K562 (cell line): ENCODE data around the gene TMEM108. TPM values are rescaled to one million over a fixed set of nuclear protein-coding genes. Genes with fewer than 3 reads are reported as not detected.

Experiments used
- ATAC-seq: fragments of 200-7000 bp; cut with Tn5 transposase; 3 replicates; pipeline ENCODE4 v1.9.1; 2020; ENCODE audit warnings: moderate library complexity
- BruUV-seq: library from RNA; stranded (reverse); fragments of 400-500 nt; replicated peaks from 2 replicates; lab custom pipeline; 2021; lab: Mats Ljungman, UMichigan
- CTCF ChIA-PET: fragments of 300-600 bp; formaldehyde crosslinking; extraction: SDS; loops from one replicate; lab custom pipeline; 2021; ENCODE audit warnings: low intra/inter-chr PET ratio; lab: Yijun Ruan, JAX
- POLR2A ChIA-PET: fragments of 300-600, 350-650 bp; sonication (Branson Sonifier 250); formaldehyde crosslinking; extraction: SDS; loops from one replicate; lab custom pipeline; 2021; ENCODE audit warnings: antibody characterized with exemption, inconsistent platforms; lab: Yijun Ruan, JAX
- DNase-seq, 4 experiments: peaks; one replicate each; pipeline versions ENCODE4 v3.0.0 to v3.0.0-alpha.2; 2011 to 2018; ENCODE audit warnings: low spot score in 3 of 4, mixed read lengths in 3 of 4; ENCODE audit errors: extremely low read depth in 1 of 4
- FAIRE-seq: peaks from 2 replicates; lab custom pipeline; 2011; peaks lifted over from hg19 to GRCh38; lab: Jason Lieb, UNC
- H2AFZ ChIP-seq: 2 replicates; pipeline ENCODE4 v1.6.0; 2011; ENCODE audit warnings: low read depth, low read length, control low read depth, inconsistent platforms
- H3K27ac ChIP-seq: fragments of 200-600 bp; 3 replicates; pipeline ENCODE4 v1.8.0; 2011; ENCODE audit warnings: low read depth, mild to moderate bottlenecking, control low read depth, inconsistent platforms, low read length, moderate library complexity, mixed read lengths; ENCODE audit errors: extremely low read depth
- H3K27me3 ChIP-seq, 2 experiments: fragments of 300-600 bp in 1 of 2; 2 replicates in 1 of 2; 3 replicates in 1 of 2; pipeline versions ENCODE4 v1.6.0 to v1.8.0; 2011; ENCODE audit warnings: inconsistent platforms in 2 of 2, low read length in 2 of 2, mild to moderate bottlenecking in 1 of 2, mixed read lengths in 1 of 2, moderate library complexity in 1 of 2; ENCODE audit not compliant: control insufficient read depth in 2 of 2, insufficient read depth in 2 of 2
- H3K36me3 ChIP-seq: fragments of 300-600 bp; 3 replicates; pipeline ENCODE4 v1.8.0; 2011; ENCODE audit warnings: mild to moderate bottlenecking, low read length, inconsistent platforms; ENCODE audit not compliant: control insufficient read depth, insufficient read depth
- H3K4me1 ChIP-seq, 2 experiments: fragments of 200-600 bp in 1 of 2; replicated peaks in 1 of 2; 2 replicates in 1 of 2; 3 replicates in 1 of 2; pipeline versions ENCODE4 v1.5.1 to v1.8.0; 2011; ENCODE audit warnings: inconsistent platforms in 2 of 2, low read length in 2 of 2, mild to moderate bottlenecking in 1 of 2, mixed read lengths in 1 of 2, moderate library complexity in 1 of 2; ENCODE audit not compliant: control insufficient read depth in 2 of 2, insufficient read depth in 2 of 2
- H3K4me2 ChIP-seq: 2 replicates; pipeline ENCODE4 v1.6.1; 2011; ENCODE audit warnings: low read length, control low read depth, inconsistent platforms, mixed read lengths; ENCODE audit not compliant: insufficient read depth
- H3K4me3 ChIP-seq: fragments of 200-600 bp; sonication (generic), shearing (Covaris generic); 2 replicates; pipeline ENCODE4 v1.5.1; 2016; ENCODE audit warnings: control low read depth, inconsistent platforms
- H3K79me2 ChIP-seq: fragments of 200-600 bp; 3 replicates; pipeline ENCODE4 v1.8.0; 2011; ENCODE audit warnings: low read length, inconsistent platforms; ENCODE audit not compliant: control insufficient read depth, insufficient read depth
- H3K9ac ChIP-seq, 2 experiments: 2 replicates each; pipeline versions ENCODE4 v1.6.0 to v1.6.1; 2011; ENCODE audit warnings: low read depth in 2 of 2, low read length in 2 of 2, control low read depth in 1 of 2, inconsistent platforms in 1 of 2, mild to moderate bottlenecking in 1 of 2, mixed read lengths in 1 of 2; ENCODE audit not compliant: insufficient read depth in 1 of 2
- H3K9me1 ChIP-seq: one replicate; pipeline ENCODE4 v1.6.0; 2011; ENCODE audit warnings: inconsistent platforms, mild to moderate bottlenecking, low read length, moderate library complexity; ENCODE audit not compliant: control insufficient read depth, insufficient read depth
- H3K9me3 ChIP-seq: replicated peaks from 2 replicates; pipeline ENCODE4 v1.5.1; 2011; ENCODE audit warnings: low read depth, low read length, inconsistent platforms; ENCODE audit not compliant: control insufficient read depth, insufficient read depth
- H4K20me1 ChIP-seq: replicated peaks from 2 replicates; pipeline ENCODE4 v1.6.1; 2011; ENCODE audit warnings: low read length, inconsistent platforms, mixed read lengths; ENCODE audit not compliant: control insufficient read depth, insufficient read depth
- BCL6 ChIP-seq: fragments of 250-450 bp; sonication (Bioruptor Pico); IDR thresholded peaks from 2 replicates; pipeline ENCODE4 v1.4.0; 2020
- CREBBP ChIP-seq: IDR thresholded peaks from one replicate; pipeline ENCODE4 v1.6.1; 2012; ENCODE audit warnings: low read depth, mild to moderate bottlenecking, control low read depth, inconsistent platforms, low read length
- CREM ChIP-seq: IDR thresholded peaks from 2 replicates; pipeline ENCODE4 v1.6.1; 2014; ENCODE audit warnings: antibody characterized with exemption, low read depth
- E2F5 ChIP-seq: sonication (generic); formaldehyde crosslinking; IDR thresholded peaks from 2 replicates; pipeline ENCODE4 v1.8.0; 2022; ENCODE audit warnings: mild to moderate bottlenecking, missing genetic modification reagents
- PHF21A ChIP-seq: fragments of 450-650 bp; IDR thresholded peaks from 2 replicates; pipeline ENCODE4 v1.6.1; 2017; ENCODE audit warnings: low read depth, borderline replicate concordance
- POU5F1 ChIP-seq: fragments of 150-350 bp; IDR thresholded peaks from 2 replicates; pipeline ENCODE4 v1.6.1; 2014; ENCODE audit warnings: borderline replicate concordance, low read length, low read depth, mild to moderate bottlenecking; ENCODE audit not compliant: partially characterized antibody
- ZNF165 ChIP-seq: fragments of 250-450 bp; sonication (Bioruptor Pico); IDR thresholded peaks from 2 replicates; pipeline ENCODE4 v1.4.0; 2020; ENCODE audit warnings: borderline replicate concordance
- WGBS: fragments of 100-300 bp; shearing (Covaris generic); methylation state at CpG from one replicate; pipeline ENCODE4 v1.1.6; 2016; ENCODE audit warnings: low coverage, mixed read lengths; ENCODE audit not compliant: insufficient coverage; ENCODE audit errors: missing lambda C conversion rate; 5-methylcytosine and 5-hydroxymethylcytosine counted together
- in situ Hi-C: fragments of 300-500 bp; cut with MboI; formaldehyde crosslinking; loops from 4 replicates; pipeline ENCODE4 v1.15.0; 2018; ENCODE audit warnings: inconsistent platforms, mixed read lengths
- intact Hi-C: fragments of 100-400 bp; cut with micrococcal nuclease; formaldehyde crosslinking; loops from 2 replicates; pipeline ENCODE4 v1.14.2; 2022
- polyA plus RNA-seq, 8 experiments: library from polyadenylated mRNA; depleted of rRNA in 4 of 8; stranded (reverse) in 5 of 8; unstranded in 3 of 8; fragments of >200 nt; fragmentation: Nextera tagmentation in 2 of 8; fragmentation: Illumina TruSeq in 1 of 8; extraction: Ambion mirVana in 2 of 8; extraction: Trizol in 1 of 8; gene quantifications; 2 replicates each; pipeline versions ENCODE4 v1.2.1 to v1.2.3, GENCODE V29; 2011 to 2014; ENCODE audit warnings: inconsistent platforms in 1 of 8, missing spikeins in 1 of 8
- total RNA-seq, 7 experiments: library from RNA; depleted of rRNA in 6 of 7; stranded (reverse); fragments of >200 nt in 6 of 7; fragmentation: Illumina TruSeq in 2 of 7; extraction: Trizol in 2 of 7; gene quantifications; 2 replicates each; pipeline versions ENCODE4 v1.2.1 to v1.2.3, GENCODE V29; 2011 to 2021; ENCODE audit warnings: low replicate concordance in 1 of 7

The TMEM108 gene
- total and polyA plus RNA-seq, 9 of the 15 experiments (the other 6 are each of a cell fraction or from before 2014, with no cell fraction given): 0.65 to 11.1 (median 3.4) TPM

GRCh38 chr3:133053532-133053931 lies 15.3 kb downstream of the TMEM108 start (continued):
- no peak for TF ChIP-seq E2F5 (CRISPR knock-in tag)
- TF ChIP-seq, all 486 proteins: peak for 0

GRCh38 chr3:133054586-133054985 lies 16.4 kb downstream of the TMEM108 start:
- no peak overlapping the region for H2AFZ ChIP-seq
- DNase-seq (no peak), ATAC-seq (no peak)
- no peaks in the 10 kb centered on the region for H3K9me1 ChIP-seq
- H3K79me2 ChIP-seq: no peaks in the 10 kb centered on the region; the same call in 2 of the 3 replicates
- CTCF ChIA-PET: no interaction called here
- intact Hi-C loops: no loop called here
- BruUV-seq: no TSS peak
- POLR2A ChIA-PET: no interaction called here
- no peak overlapping the region for H3K4me3 ChIP-seq
- no peaks in the 10 kb centered on the region for H4K20me1 ChIP-seq
- TF ChIP-seq POU5F1 (no peak), ZNF165 (no peak), PHF21A (no peak), CREM (no peak), BCL6 (CRISPR knock-in tag) (no peak), CREBBP (no peak)
- TF ChIP-seq, all 486 proteins: peak for 0
- Histone ChIP-seq H3K9me3 (no peaks in the 10 kb centered on the region), H3K27me3 (no peaks in the 10 kb centered on the region), H3K9ac (no peak overlapping the region), H3K27ac (no peak overlapping the region), H3K4me1 (no peaks in the 10 kb centered on the region), H3K36me3 (no peaks in the 10 kb centered on the region), H3K4me2 (no peak overlapping the region)
- FAIRE-seq: no peak
- WGBS: 67% methylated on average over 1 of the region's 1 CpG
- in situ Hi-C loops: no loop called here
